Posterior cingulate gyrus (tissue), 11 donors: ENCODE results near the gene STIP1.
A peak's percentile ranks its signal among the peaks of the same experiment; 100 is the strongest.

ENCODE experiments used
- DNase-seq, 10 donors: peaks; one replicate each; pipeline versions ENCODE4 v3.0.0 to v3.0.0-alpha.2; 2020 to 2021; ENCODE audit warnings: mixed read lengths in 3 of 10
- intact Hi-C: fragments of 100-400 bp; cut with DNase I; formaldehyde crosslinking; loops from one replicate; pipeline ENCODE4 v1.15.1; 2023

STIP1 gene

DNA sequence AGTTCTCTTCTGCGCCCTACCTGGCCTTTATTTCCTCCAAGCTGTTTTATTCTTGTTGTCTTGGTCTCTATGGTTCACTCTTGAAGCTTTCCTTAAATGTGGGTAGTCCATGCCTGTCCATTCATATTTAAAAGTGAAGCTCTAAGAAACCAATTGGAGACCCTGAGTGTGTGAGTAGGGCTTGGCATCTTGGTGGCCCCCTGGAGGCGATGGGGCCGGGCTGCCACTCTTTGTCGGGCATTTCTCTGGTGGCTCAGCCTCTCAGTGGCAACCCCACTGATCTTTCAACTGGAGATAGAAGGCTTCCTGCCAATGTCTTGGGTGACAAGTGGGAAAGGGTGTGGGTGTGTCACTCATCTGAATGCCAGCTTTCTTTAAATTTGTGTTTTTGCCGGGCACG is 30.9 kb downstream of the STIP1 start:
- peak in 1 of 10 donors; percentile 38 for DNase-seq
- intact Hi-C loops = no loop called here

DNA sequence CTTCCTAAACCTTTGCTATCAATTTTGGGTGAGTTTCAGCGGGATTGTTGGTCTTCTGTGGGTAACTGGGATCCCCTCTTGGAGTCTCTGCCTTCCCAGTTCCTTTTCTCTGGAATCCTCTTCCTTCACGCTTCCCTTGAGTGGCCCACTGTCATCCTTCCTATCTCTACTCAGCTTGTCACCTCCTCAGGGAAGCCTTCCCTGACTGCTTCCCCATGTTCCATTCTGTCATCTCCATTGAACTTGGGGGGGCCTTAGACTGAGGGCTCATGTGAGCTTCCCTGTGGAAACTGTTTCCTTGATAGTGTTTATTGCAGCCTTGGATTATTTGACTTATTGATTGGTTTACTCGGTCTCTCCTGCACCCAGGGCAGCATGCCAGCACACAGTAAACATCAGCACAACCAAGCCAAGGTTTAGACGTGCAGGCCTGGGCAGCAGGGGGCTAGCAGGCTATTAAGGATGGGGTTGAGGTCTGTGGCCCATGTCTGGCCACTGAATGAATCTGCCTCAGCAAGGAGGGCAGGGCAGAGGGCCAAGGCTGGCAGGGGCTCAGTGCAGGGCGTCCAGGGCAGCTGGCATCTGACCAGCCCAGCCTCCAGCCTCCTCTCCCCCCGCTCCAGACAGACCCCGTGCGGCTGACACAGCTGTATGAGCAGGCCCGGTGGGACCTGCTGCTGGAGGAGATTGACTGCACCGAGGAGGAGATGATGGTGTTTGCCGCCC is 32.8 kb downstream of the STIP1 start:
- DNase-seq = peak in 1 of 10 donors; percentile 64
- intact Hi-C loops = no loop called here

DNA sequence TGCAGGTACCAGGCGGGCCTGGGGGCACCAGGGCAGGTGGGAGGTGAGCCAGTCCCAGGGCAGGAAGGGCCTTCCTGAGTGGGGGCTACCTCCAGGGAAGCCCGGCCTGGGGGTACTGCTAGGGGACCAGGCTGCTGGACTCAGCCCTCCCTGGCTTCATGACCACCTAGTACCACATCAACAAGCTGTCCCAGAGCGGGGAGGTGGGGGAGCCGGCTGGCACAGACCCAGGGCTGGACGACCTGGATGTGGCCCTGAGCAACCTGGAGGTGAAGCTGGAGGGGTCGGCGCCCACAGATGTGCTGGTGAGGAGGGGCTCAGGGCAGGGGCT is 33.3 kb downstream of the STIP1 start:
- DNase-seq = no peak
- intact Hi-C loops = no loop called here

DNA sequence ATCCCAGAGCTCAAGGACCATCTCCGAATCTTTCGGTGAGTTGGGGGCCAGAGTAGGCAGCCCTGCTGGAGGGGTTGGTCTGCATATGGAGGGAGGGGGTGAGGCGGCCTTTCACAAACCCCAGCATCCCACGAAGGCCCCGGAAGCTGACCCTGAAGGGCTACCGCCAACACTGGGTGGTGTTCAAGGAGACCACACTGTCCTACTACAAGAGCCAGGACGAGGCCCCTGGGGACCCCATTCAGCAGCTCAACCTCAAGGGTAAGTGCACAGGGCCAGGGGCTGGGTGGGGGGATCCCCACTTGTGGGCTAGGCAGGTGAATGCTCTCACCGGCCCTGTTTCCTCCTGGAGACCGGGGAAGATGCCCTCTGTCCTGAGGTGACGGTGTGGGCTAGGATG is 33.8 kb downstream of the STIP1 start:
- DNase-seq = no peak
- intact Hi-C loops = no loop called here

DNA sequence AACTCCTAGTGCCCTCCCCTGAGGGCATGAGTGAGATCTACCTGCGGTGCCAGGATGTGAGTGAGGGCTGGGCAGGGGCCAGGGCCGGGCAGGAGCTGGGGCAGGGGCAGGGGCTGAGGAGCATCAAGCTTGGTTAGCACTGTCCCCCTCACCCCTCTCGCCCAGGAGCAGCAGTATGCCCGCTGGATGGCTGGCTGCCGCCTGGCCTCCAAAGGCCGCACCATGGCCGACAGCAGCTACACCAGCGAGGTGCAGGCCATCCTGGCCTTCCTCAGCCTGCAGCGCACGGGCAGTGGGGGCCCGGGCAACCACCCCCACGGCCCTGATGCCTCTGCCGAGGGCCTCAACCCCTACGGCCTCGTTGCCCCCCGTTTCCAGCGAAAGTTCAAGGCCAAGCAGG is 34.3 kb downstream of the STIP1 start:
- no peak for DNase-seq

DNA sequence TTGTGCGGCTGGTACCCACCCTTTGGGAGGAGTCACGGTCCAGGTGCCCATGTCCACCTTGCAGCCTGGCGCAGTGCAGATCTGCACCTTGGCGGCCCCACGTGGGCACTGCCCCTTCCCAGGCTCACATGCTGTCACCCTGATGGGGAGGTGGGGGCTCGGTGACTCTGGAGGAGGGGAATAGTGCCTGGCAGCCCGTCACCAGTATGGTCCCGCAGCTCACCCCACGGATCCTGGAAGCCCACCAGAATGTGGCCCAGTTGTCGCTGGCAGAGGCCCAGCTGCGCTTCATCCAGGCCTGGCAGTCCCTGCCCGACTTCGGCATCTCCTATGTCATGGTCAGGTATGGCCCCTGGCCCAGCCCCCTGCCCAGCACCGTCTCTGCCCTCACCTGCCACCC is 34.8 kb downstream of the STIP1 start:
- DNase-seq = no peak
- intact Hi-C loops = no loop called here

More for the DNA sequence above, 34.3 kb downstream of the STIP1 start:
- intact Hi-C loops = no loop called here

DNA sequence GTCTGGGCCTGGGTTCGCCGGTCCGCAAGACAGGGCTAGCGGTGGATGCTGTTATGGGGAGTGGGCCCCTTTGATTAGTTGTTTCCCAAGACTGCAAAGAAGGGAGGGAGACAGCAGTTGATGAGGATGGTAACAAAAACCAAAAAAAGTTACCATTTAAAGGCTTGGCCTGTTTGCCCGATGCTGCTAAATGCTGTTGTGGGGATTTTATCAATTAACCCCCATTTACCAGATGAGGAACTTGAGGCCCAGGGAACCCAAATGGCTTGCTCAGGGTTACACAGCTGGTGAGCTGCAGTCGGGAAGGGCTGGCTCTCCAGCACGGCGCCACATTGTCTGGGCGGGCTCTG is 36.7 kb downstream of the STIP1 start:
- intact Hi-C loops = no loop called here
- DNase-seq = no peak

DNA sequence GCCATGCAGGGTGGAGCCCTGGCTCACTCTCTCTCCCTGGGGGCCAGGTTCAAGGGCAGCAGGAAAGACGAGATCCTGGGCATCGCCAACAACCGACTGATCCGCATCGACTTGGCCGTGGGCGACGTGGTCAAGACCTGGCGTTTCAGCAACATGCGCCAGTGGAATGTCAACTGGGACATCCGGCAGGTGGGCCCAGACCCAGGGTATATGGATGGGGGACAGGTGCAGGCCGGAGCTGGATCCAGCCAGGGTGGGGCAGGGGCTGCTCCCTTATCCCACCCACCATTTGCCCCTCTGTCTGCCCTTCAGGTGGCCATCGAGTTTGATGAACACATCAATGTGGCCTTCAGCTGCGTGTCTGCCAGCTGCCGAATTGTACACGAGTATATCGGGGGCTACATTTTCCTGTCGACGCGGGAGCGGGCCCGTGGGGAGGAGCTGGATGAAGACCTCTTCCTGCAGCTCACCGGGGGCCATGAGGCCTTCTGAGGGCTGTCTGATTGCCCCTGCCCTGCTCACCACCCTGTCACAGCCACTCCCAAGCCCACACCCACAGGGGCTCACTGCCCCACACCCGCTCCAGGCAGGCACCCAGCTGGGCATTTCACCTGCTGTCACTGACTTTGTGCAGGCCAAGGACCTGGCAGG is 37.2 kb downstream of the STIP1 start:
- no peak for DNase-seq
- intact Hi-C loops = no loop called here

DNA sequence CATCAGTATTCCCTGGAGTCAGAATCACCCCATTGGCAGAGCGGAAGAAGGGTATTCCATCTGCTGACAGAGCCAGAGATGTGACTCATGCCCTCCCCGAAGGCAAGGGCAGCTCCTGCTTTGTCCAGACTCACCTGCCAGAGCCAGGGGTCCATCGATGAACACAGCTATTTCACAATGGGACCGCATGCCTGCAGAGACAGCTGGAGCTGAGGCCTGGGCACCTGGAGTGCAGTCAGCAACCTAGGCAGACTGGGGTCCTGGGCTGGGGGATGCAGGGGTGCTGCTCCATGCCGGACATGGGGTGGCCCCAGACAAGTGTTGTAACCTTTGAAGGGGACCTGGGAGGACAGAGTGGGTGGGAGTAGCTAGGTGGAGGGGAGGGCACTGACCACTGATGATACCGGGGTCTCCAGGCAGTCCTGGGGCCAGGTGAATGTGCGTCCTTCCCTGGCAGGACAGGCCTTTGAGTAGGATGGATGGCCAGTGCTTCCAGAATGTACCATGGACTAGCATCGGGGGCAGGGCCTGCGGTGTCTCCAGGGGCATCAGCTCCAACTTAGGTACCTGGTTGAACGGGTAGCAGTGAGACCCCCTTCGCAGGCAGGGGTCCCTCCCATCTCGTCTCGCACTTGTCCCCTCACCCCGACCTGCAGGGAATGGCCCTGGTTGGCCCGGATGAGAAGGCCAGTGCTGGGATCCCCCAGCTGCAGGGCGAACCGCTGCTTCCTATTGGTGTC is 38.4 kb downstream of the STIP1 start:
- intact Hi-C loops = no loop called here
- no peak for DNase-seq

DNA sequence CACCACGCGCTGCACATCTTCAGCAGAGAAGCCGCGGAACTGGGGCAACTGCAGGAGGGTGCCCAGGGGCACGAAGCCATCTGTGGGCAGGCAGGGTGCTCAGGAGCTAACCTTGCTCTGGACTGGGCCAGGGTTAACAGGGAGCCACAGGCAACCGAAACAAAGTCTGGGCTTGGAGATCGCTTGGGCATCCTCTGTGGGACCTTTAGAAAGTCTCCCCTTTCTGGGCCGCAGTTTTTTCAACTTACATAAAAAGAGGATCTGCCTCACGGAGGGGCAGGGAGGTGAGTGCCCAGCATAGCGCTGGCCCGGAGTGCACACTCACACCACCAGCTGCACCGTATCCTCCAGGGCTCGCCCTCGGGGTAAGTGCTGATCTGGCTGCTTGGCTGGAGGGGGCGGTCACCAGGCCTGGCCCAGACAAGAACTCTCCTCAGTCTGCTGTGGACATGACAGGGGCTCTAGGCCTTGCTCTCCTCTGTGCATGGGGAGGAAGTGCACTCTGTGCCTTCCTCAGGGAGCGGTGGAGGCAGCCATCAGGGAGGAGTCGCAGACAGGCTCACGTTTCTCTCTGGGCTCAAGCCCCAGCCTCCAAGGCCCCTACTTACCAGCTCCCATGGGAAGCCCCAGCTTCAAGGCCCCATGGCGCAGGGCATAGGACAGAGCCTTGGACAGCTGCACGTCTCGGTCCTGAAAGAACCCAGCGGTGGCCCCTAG is 39.1 kb downstream of the STIP1 start:
- intact Hi-C loops = no loop called here
- no peak for DNase-seq

DNA sequence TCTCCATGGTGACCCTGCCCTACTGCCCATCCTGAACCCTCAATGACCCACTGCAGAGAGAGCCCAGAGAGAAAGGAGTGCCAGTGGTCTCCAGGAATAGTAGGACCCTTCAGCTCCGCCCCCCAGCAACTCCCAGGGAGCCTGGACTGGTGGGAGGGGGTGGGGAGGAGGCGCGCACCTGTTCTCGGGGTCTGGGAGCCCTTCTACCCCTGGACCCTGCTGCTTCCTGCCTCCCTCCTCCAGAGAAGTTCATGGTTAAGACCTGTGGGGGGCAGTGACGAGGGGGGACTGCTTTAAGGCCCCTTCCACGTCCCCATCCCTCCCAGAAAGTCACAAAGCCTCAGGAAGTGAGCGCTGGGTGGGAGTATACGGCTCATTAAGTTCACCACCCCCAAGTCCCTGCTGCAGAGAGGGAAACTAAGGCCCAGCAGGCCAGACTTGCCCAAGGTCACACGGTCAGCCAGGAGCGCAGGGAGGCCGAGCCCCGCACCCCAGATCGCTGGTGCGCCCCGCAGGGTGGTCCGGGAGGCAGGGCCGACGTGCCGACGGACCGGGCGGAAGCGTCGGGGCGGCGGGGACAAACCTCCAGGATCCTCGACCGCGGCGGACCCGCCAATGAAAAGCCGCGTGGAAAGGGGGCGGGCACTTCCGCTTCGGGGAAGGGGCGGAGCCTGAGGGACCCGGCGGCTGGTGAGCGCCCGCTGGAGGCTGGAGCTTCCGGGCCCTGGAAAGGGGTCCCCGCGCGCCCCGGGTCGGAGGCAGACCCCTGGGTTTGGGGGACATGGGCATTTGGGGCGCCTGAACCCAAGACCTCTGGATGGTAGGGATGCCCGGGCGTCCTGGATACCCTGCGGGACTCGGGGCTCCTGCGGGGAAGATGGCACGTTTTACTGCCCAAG is 39.9 kb downstream of the STIP1 start, which contains the start of the genes NUDT22 and TRPT1:
Gene NUDT22, plus strand, starts transcription at position 667 of the 899 bp plus-strand sequence. CDS start 379 bp downstream, outside the sequence.
Gene TRPT1, minus strand, starts transcription at position 579 of the 899 bp plus-strand sequence. Its CDS starts 326 bp downstream, at position 253.
- DNase-seq = peak; percentile 87 to 99 (median 93)
- intact Hi-C loops = no loop called here

DNA sequence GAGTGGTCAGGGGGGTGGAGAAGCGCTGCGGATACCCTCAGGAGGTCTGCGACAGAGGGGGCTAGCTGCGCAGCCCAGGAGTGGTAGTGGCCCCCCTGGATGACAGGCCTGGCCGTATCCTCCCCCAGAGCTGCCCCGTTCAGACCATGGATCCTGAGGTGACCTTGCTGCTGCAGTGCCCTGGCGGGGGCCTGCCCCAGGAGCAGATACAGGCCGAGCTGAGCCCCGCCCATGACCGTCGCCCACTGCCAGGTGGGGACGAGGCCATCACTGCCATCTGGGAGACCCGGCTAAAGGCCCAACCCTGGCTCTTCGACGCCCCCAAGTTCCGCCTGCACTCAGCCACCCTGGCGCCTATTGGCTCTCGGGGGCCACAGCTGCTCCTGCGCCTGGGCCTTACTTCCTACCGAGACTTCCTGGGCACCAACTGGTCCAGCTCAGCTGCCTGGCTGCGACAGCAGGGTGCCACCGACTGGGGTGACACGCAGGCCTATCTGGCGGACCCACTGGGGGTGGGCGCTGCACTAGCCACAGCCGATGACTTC is 40.6 kb downstream of the STIP1 start:
- peak in 4 of 10 donors; percentile 31 to 92 (median 66) for DNase-seq
- intact Hi-C loops = no loop called here

DNA sequence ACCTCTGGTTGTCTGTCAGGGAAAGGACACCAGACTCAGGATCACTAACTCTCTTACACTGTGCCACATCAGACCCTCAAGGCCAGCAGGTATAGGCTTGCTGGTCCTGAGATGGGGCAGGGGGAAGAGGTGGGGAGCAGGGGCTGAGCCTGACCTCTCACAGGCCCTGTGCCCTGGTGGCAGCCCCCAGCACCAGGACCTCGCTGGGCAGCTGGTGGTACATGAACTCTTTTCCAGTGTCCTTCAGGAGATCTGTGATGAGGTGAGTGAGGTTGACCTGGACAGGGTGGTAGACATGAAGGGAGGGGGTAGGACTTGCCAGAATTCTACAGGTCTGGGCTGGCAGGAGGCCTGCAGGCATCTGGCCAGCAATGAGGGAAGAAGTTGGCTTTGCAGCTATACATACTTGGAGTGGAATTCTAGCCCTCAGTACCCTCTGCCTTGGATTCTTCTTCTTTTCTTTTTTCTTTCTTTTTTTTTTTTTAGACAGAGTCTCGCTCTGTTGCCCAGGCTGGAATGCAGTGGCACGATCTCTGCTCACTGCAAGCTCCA is 41.5 kb downstream of the STIP1 start:
- no peak for DNase-seq
- intact Hi-C loops = no loop called here

DNA sequence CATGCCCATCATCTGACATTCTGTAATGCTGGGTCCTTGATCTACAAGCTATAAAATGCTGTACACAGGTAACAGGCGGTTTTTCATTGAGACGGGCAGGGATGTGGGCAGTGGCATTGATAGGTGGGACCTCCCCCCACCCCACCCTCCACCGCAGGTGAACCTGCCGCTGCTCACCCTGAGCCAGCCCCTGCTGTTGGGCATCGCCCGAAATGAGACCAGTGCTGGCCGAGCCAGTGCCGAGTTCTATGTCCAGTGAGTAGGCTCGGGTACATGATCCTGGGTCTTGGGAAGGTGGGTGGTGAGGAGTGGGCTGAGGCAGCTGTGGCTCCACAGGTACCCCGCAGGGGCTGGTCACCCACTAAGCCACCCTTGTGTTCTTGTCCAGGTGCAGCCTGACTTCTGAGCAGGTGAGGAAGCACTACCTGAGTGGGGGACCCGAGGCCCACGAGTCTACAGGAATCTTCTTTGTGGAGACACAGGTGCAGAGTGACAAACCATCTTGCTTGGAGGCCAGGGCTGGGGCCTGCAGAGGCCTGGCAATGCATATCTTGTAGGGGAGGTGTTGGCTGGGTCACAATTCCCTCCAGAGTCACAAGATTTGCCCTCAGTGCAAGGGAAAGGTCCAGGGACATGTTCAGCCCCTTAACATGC is 43.2 kb downstream of the STIP1 start:
- intact Hi-C loops = no loop called here
- no peak for DNase-seq

DNA sequence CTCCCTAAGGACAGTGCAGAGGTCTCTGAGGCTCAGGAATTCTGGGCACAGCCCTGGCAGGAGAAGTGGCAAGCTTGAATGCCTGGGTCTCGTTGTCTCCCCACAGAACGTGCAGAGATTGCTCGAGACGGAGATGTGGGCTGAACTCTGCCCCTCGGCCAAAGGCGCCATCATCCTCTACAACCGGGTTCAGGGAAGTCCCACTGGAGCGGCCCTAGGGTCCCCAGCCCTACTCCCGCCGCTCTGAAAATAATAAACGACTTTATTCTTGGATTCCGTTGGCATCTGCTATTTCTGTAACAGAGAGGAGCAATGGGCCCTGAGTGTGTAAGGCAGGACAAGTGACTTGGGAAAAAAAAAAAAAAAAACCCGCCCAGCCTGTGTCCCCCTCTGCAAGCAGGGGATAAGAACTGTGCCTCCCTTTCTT is 43.8 kb downstream of the STIP1 start:
- DNase-seq = no peak
- intact Hi-C loops = loop anchor here (10.0 kb wide), 1 partner anchor 45 kb away; the partner anchor contains the start of gene STIP1

DNA sequence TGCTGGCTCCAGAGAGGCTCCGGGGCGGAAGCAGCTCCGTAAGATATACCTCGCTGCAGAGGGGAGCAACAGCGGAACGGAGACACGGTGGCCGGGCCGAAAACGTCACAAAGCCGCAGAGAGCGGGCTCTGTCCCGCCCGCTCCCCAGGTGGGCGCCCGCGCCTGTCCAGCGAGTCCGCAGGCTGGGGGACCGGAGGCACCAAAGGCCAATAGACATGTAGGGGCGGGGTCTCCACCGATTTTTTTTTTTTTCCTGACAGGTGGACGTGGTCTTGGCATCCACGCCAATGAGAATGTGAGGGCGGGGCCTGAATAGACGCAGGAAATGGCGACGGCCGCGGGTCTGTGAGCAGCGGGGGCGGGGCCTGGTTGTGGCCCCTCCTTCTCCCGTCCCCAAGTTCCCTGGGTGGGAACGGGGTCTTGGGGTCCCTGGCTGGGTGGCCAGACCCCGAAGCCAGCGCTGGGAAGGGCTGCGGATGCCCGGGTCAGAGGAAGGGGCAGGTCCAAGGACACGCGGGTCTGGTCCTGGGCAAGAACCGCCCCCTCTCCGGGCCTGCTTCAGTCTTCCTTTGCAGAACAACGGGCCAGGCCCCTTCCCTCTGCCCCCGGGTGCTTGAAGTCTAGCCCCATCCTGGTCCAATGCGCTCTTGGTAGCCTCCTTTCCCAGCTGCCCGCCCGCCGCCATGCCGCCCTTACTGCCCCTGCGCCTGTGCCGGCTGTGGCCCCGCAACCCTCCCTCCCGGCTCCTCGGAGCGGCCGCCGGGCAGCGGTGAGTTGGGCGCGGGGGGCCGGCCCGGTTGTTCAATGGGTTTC is 44.4 kb downstream of the STIP1 start, which contains the start of gene DNAJC4:
Gene DNAJC4, plus strand, starts transcription at position 378 of the 814 bp plus-strand sequence. Its CDS starts 307 bp downstream, at position 685.
- intact Hi-C loops = loop anchor here (10.0 kb wide), 1 partner anchor 46 kb away; the partner anchor contains the start of gene STIP1
- DNase-seq = peak; percentile 83 to 99 (median 92)

DNA sequence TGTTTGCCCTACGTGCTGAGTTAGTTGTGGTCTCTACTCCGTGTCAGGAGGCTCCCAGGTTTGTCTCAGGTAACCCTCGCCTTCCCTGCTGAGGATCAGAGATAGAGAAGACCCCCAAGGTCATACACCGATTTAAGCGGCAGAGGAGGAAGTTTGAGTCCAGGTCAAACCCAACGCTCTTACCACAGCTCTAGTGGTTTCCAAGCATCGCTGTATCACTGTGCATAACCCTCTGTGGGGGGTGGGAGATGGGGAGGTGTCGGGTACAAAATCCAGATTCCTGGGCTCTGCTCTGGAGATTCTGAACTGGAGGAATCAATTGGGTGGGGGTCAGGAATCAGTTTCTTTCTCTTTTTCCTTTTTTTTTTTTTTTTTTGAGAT is 45.0 kb downstream of the STIP1 start:
- DNase-seq = no peak
- intact Hi-C loops = loop anchor here (10.0 kb wide), 1 partner anchor 46 kb away; the partner anchor contains the start of gene STIP1
